GM19193 (cell line): ENCODE measurements around the gene SEMA3E.

Source experiments
- POLR2A ChIP-seq: IDR thresholded peaks from 4 replicates; pipeline ENCODE4 v1.6.1; 2011; ENCODE audit not compliant: insufficient read depth, insufficient read length; ENCODE audit errors: extremely low read depth

SEMA3E gene

DNA sequence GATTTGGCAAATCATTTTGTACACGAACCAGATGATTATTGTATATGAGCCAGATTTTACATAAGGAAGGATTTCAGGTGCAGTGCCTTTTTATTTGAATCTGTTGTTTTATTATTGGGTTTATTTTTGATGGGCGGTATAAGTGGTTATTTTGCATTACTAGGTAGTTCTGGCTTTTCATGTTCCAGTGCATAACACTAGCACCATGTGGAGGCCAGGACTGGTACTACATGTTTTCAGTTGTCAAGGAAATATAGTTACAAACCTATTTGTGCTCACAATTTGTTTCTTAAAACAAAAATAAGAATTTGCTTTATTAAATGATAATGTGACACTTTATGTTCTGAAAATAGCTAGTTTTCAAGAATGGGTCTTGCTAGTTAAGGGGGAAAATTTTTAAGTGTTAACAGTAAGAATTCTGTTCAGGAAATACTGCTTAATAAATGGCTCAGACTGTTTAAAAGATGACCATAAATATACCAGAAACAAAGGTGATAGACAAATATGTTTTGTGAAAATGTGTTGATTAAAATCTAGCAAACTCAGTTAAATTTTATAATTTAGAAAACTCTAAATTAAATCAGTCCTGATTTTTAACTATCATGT, 7.1 kb upstream of the SEMA3E start:
- TF ChIP-seq POLR2A = no peak

DNA sequence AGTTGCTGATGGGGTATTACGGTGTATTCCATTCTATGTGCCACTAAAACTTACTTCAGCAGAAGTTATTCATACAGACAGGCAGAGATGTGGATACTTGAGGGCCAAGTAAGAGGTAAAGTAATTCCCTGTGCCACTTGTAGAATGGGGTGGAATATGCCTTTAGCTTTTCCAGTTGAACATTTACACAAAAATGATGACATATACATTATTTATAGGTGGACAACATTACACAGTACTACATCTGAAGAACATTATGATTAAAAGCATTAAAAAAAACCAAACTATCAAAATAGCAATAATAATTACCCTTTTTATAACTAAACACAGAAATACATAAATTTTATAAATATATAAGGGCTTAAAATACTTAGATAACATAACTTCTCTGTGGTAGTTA, 3.5 kb upstream of the SEMA3E start:
- no peak for TF ChIP-seq POLR2A

DNA sequence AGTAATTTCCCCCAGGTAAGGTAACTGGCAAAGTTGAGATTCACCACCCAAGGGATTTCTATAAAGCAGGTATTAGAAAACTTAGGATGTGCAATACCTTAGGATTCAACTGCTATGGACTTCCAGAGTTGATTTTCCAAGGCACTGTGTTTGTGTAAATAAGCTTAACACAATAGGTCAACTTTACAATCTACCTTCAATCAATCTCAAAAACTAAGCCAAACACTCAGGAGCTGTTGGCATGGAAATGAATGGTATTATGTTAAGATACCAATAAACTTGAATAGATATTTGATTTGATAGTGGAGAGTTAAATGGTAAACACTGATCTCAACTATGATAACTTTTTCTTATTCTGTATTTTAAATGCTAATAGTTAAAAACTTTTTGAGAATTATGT, 762 bp upstream of the SEMA3E start:
- TF ChIP-seq POLR2A = no peak

- TF ChIP-seq POLR2A = no peak
These were observed 2.9 kb downstream of the SEMA3E start for GRCh38 chr7:83646027-83646426.

DNA sequence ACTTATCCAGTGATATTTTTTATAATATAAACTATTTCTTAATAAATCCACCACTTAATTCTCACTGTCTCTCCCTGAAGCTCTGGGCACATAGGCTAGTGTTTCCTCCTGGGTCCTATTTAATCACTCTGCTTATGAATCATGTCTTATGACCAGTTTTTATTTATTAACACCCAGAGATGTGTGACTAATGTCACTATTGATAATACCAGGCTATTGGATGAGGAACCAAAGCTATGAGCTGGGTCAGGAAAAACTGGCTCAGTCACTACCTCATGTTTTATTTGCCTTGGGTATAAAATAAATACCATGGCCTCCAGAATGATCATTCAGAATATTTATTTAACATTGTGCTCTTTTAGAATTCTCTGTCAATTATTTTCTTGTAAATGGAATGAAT, 5.2 kb downstream of the SEMA3E start:
- no peak for TF ChIP-seq POLR2A

GRCh38 chr7:83643012-83643411, 5.9 kb downstream of the SEMA3E start:
- no peak for TF ChIP-seq POLR2A

- TF ChIP-seq POLR2A = no peak
These were observed 8.0 kb downstream of the SEMA3E start for GRCh38 chr7:83640731-83641537.

GRCh38 chr7:83640240-83640639, 8.7 kb downstream of the SEMA3E start:
- TF ChIP-seq POLR2A = no peak

GRCh38 chr7:83633516-83633915, 15.4 kb downstream of the SEMA3E start:
- no peak for TF ChIP-seq POLR2A

DNA sequence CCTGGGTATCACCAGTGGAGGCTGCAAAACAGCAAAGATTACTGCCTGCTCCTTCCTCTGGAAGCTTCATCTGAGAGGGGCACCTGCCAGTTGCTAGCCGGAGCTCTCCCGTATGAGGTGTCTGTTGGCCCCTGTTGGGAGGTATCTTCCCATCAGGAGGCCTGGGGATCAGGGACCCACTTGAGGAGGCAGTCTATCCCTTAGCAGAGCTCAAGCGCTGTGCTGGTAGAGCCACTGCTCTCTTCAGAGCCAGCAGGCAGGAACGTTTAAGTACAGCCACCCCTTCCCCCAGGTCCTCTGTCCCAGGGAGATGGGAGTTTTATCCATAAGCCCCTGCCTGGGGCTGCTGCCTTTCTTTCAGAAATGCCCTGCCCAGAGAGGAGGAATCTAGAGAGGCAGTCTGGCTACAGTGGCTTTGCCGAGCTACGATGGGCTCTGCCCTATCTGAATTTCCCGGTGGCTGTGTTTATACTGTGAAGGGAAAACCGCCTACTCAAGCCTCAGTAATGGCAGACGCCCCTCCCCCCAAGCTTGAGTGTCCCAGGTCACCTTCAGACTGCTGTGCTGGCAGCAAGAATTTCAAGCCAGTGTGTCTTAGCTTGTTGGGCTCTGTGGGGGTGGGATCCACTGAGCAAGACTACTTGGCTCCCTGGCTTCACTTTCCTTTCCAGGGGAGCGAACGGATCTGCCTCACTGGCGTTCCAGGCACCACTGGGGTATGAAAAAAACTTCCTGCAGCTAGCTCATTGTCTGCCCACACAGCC, 19.6 kb downstream of the SEMA3E start:
- no peak for TF ChIP-seq POLR2A

DNA sequence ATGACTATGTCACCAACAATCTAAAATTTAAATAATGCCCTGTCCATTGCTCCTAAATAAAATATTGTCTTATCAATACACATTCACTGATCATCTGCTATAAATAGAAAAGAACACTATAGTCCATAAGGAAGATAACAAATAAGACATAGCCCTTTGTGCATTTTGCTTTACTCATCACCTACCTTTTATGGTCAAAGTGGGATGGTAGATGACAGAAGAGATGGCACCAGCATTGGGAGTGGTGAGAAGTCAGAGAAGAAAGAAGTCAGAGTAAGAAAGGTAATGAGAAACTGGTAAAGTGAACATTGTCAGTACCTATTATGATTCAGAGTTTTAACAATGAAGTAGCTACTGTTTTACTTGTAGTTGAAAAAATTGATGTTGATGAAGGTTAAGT, 31.1 kb downstream of the SEMA3E start:
- TF ChIP-seq POLR2A = no peak

- no peak for TF ChIP-seq POLR2A
These were observed 34.8 kb downstream of the SEMA3E start for GRCh38 chr7:83614112-83614511.

GRCh38 chr7:83613232-83613631, 35.7 kb downstream of the SEMA3E start:
- no peak for TF ChIP-seq POLR2A

GRCh38 chr7:83611776-83612175, 37.2 kb downstream of the SEMA3E start:
- no peak for TF ChIP-seq POLR2A

DNA sequence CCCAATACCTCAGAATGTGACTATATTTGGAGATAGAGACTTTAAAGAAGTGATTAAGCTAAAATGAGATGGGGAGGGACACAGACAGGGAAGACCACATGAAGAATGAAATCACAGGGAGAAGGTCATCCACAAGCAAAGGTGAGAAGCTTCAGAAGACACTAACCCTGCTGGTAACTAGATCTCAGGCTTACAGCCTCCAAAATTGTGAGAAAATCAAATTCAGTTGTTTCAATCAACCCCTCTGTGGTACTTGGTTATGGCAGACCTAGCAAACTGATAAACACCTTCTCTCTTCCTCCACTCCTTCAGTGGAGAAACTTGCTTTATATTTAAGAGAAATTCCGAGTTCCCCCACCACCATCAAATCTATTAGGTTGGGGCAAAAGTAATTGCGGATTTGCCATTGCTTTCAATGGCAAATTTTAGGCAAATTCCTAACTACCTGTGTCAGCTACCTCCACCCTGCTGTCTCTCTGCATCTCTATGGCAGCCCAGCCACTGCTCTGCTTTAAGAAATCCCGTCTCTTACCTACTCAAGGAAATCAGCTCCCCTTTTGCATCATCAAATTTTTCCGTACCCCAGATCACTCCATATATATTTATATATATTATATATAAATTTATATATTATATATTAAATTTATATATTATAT, 38.2 kb downstream of the SEMA3E start:
- TF ChIP-seq POLR2A = no peak
